WTC11 (cell line): Measurements from ENCODE around the gene GLO1. TPM values are rescaled to one million over a fixed set of nuclear protein-coding genes. Genes with fewer than 3 reads are reported as not detected.

ENCODE experiments used
- ATAC-seq: fragments of 200-7000 bp; cut with Tn5 transposase; 2 replicates; pipeline ENCODE4 v1.10.0; 2021; ENCODE audit warnings: mild to moderate bottlenecking, moderate library complexity
- CTCF ChIA-PET: fragments of 300-600 bp; sonication (Branson Sonifier 250); formaldehyde crosslinking; loops from one replicate; lab custom pipeline; 2021; ENCODE audit warnings: antibody characterized with exemption; lab: Charles Lee
- POLR2A ChIA-PET: fragments of 350-600 bp; sonication (Branson Sonifier 250); formaldehyde crosslinking; loops from one replicate; lab custom pipeline; 2021; ENCODE audit warnings: antibody characterized with exemption; lab: Charles Lee
- DNase-seq: peaks from one replicate; pipeline ENCODE4 v3.0.0; 2021; ENCODE audit warnings: low spot score
- H3K27ac Mint-ChIP-seq: 2 replicates; pipeline ENCODE4 v1.8.0; 2021; ENCODE audit warnings: mixed read lengths
- H3K27me3 Mint-ChIP-seq: 2 replicates; pipeline ENCODE4 v1.8.0; 2021; ENCODE audit warnings: low read depth, mild to moderate bottlenecking, moderate library complexity, mixed read lengths
- H3K36me3 Mint-ChIP-seq: 2 replicates; pipeline ENCODE4 v1.8.0; 2021; ENCODE audit warnings: mixed read lengths
- H3K4me1 Mint-ChIP-seq: 2 replicates; pipeline ENCODE4 v1.8.0; 2022; ENCODE audit warnings: mixed read lengths
- H3K4me3 Mint-ChIP-seq: 2 replicates; pipeline ENCODE4 v1.8.0; 2021; ENCODE audit warnings: mild to moderate bottlenecking, moderate library complexity, mixed read lengths
- H3K9me3 Mint-ChIP-seq: 2 replicates; pipeline ENCODE4 v1.8.0; 2021; ENCODE audit warnings: mixed read lengths
- AR ChIP-seq: fragments of 250-450 bp; sonication (Bioruptor Pico); IDR thresholded peaks from 2 replicates; pipeline ENCODE4 v1.9.0; 2021; ENCODE audit warnings: mild to moderate bottlenecking
- ATF2 ChIP-seq: sonication (generic); formaldehyde crosslinking; IDR thresholded peaks from 2 replicates; pipeline ENCODE4 v1.8.1; 2022; ENCODE audit warnings: low read depth, missing genetic modification reagents, borderline replicate concordance
- CREM ChIP-seq: sonication (generic); formaldehyde crosslinking; IDR thresholded peaks from 2 replicates; pipeline ENCODE4 v1.8.1; 2022; ENCODE audit warnings: mild to moderate bottlenecking, missing genetic modification reagents, moderate library complexity
- CTCF ChIP-seq: fragments of 200-600 bp; IDR thresholded peaks from 2 replicates; pipeline ENCODE4 v1.8.0; 2022; ENCODE audit warnings: antibody characterized with exemption
- EMX1 ChIP-seq: fragments of 250-450 bp; sonication (Bioruptor Pico); IDR thresholded peaks from 2 replicates; pipeline ENCODE4 v1.8.0; 2021; ENCODE audit warnings: mild to moderate bottlenecking
- FOXP1 ChIP-seq: sonication (generic); formaldehyde crosslinking; IDR thresholded peaks from 2 replicates; pipeline ENCODE4 v1.8.0; 2022; ENCODE audit warnings: missing genetic modification reagents, mild to moderate bottlenecking, moderate library complexity, borderline replicate concordance
- FOXP4 ChIP-seq: sonication (generic); formaldehyde crosslinking; IDR thresholded peaks from 2 replicates; pipeline ENCODE4 v1.8.0; 2022; ENCODE audit warnings: mild to moderate bottlenecking, missing genetic modification reagents
- GRHL2 ChIP-seq: fragments of 250-450 bp; sonication (Bioruptor Pico); IDR thresholded peaks from 2 replicates; pipeline ENCODE4 v1.8.0; 2022; ENCODE audit warnings: mild to moderate bottlenecking, moderate library complexity; ENCODE audit not compliant: insufficient replicate concordance, severe bottlenecking
- JAZF1 ChIP-seq: fragments of 250-450 bp; sonication (Bioruptor Pico); IDR thresholded peaks from 2 replicates; pipeline ENCODE4 v1.9.0; 2021; ENCODE audit warnings: moderate library complexity, mild to moderate bottlenecking, inconsistent platforms
- MLX ChIP-seq: sonication (generic); formaldehyde crosslinking; IDR thresholded peaks from 2 replicates; pipeline ENCODE4 v1.8.1; 2023; ENCODE audit warnings: mild to moderate bottlenecking, missing genetic modification reagents, moderate library complexity
- NFATC4 ChIP-seq: fragments of 250-450 bp; sonication (Bioruptor Pico); IDR thresholded peaks from 2 replicates; pipeline ENCODE4 v1.9.0; 2021; ENCODE audit warnings: mild to moderate bottlenecking
- SP1 ChIP-seq: sonication (generic); formaldehyde crosslinking; conservative IDR thresholded peaks from 2 replicates; pipeline ENCODE4 v1.8.1; 2022; ENCODE audit warnings: missing genetic modification reagents
- USF1 ChIP-seq: sonication (generic); formaldehyde crosslinking; IDR thresholded peaks from 2 replicates; pipeline ENCODE4 v1.8.0; 2022; ENCODE audit warnings: mild to moderate bottlenecking, missing genetic modification reagents
- USF2 ChIP-seq: sonication (generic); formaldehyde crosslinking; IDR thresholded peaks from 2 replicates; pipeline ENCODE4 v1.8.1; 2023; ENCODE audit warnings: mild to moderate bottlenecking, missing genetic modification reagents, moderate library complexity
- ZBTB21 ChIP-seq: sonication (generic); formaldehyde crosslinking; IDR thresholded peaks from 2 replicates; pipeline ENCODE4 v1.8.1; 2023; ENCODE audit warnings: mild to moderate bottlenecking, missing genetic modification reagents, borderline replicate concordance
- ZMAT4 ChIP-seq: fragments of 250-450 bp; sonication (Bioruptor Pico); IDR thresholded peaks from 2 replicates; pipeline ENCODE4 v1.9.0; 2021; ENCODE audit warnings: mild to moderate bottlenecking
- ZNF416 ChIP-seq: fragments of 250-450 bp; sonication (Bioruptor Pico); IDR thresholded peaks from 2 replicates; pipeline ENCODE4 v1.9.0; 2021; ENCODE audit warnings: mild to moderate bottlenecking, inconsistent platforms
- ZNF532 ChIP-seq: fragments of 250-450 bp; sonication (Bioruptor Pico); IDR thresholded peaks from 2 replicates; pipeline ENCODE4 v1.9.0; 2021; ENCODE audit warnings: mild to moderate bottlenecking, borderline replicate concordance
- total RNA-seq: library from RNA; stranded (reverse); gene quantifications from 3 replicates; pipeline ENCODE4 v1.2.3, GENCODE V29; 2021

Gene GLO1
- total RNA-seq, 1 experiment from 2014 or later, result 147 TPM

GRCh38 chr6:38749473-38749872 lies 46.5 kb upstream of the GLO1 start:
- Mint-ChIP-seq H3K9me3 (no peaks in the 10 kb centered on the region), H3K27me3 (no peaks in the 10 kb centered on the region; the same call in 1 of the 2 replicates), H3K4me3 (no peak overlapping the region), H3K4me1 (no peaks in the 10 kb centered on the region), H3K27ac (no peak overlapping the region), H3K36me3 (no peaks in the 10 kb centered on the region)
- ATAC-seq (no peak), DNase-seq (no peak)
- ChIA-PET POLR2A (no interaction called here), CTCF (no interaction called here)
- no peak for TF ChIP-seq ZNF416 (CRISPR knock-in tag)
- TF ChIP-seq FOXP1 (CRISPR knock-in tag), result no peak
- TF ChIP-seq ZNF532 (CRISPR knock-in tag), result no peak
- no peak for TF ChIP-seq AR
- no peak for TF ChIP-seq CREM (CRISPR knock-in tag)
- no peak for TF ChIP-seq USF1
- no peak for TF ChIP-seq NFATC4 (CRISPR knock-in tag)
- no peak for TF ChIP-seq SP1 (CRISPR knock-in tag)
- no peak for TF ChIP-seq GRHL2 (CRISPR knock-in tag)
- no peak for TF ChIP-seq ZMAT4
- no peak for TF ChIP-seq ZBTB21 (CRISPR knock-in tag)
- TF ChIP-seq JAZF1 (CRISPR knock-in tag), result no peak
- TF ChIP-seq USF2 (CRISPR knock-in tag), result no peak
- no peak for TF ChIP-seq FOXP4 (CRISPR knock-in tag)
- TF ChIP-seq MLX (CRISPR knock-in tag), result no peak
- no peak for TF ChIP-seq ATF2 (CRISPR knock-in tag)
- TF ChIP-seq CTCF, result no peak
- no peak for TF ChIP-seq EMX1 (CRISPR knock-in tag)
